GM21423 (cell line): ENCODE measurements around the gene FAM120AOS.

Source experiments
- ATAC-seq: cut with Tn5 transposase; IDR thresholded peaks from one replicate; pipeline ENCODE4 v1.9.1; 2021; ENCODE audit warnings: mild to moderate bottlenecking, moderate library complexity; ENCODE audit not compliant: unreplicated experiment

FAM120AOS gene

DNA sequence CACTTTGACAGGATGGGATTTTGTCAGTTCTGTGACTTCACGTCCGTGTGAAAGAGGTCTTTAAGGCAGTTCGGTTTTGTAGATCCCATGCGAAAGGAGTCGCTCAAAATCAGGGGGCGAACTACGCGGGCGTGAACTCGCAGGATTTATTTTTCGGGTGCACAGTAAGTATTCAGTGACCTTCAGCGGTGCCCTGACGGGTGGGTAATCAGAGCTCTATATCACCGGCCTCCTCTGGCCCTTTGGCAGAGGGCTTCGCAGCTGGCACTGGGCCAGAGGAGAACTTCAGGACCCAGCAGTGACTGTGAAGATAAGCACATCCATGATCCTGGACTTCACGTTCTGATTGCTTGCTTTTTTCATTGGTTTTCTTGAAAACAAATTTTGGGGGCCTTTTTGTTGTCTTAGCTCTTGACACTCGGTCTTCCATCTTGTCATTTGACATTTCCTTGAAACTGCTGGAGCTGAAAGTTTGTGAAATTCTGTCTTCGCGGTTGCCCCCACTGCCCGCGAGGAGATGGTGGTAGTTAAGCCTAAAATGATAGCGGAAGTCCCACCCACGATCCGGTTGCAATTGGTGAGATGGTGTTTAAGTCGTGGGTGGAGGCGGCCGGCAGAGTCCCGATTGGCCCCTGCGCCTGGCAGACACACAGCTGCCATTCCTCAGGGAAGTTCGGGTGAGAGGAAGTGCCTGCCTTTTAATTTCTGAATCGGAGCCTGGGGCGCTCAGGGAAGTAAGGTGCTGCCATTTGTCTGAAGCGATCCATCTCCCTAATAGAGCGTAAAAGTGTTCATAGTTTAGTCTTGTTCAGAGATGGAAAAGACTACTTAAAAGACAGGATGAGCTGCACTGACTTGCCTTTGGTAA lies at the start of gene FAM120AOS:
FAM120AOS (minus strand) TSS at position 535 of the 868 bp plus-strand sequence. CDS start 872 bp downstream, outside the sequence.
- peak; percentile 60 for ATAC-seq

DNA sequence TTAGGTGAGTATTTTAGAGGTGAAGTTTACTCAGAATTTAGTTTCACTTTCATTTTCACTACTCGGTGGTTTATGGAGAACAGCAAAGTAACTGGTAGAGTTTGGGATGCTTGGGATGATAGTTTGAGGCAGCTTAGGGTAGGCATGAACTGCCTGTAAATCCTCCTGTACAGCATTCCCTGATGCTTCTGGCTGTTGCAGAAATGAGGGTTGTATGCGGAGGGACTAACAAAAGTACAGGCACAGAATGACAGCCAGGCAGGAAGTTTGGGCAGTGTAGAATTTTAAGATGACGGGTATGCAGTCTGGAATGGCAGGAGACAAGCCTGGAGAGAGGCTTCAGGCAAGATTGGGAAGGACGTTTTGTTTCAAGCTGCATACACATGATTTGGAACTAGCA lies 48.0 kb upstream of the FAM120AOS start:
- no peak for ATAC-seq

DNA sequence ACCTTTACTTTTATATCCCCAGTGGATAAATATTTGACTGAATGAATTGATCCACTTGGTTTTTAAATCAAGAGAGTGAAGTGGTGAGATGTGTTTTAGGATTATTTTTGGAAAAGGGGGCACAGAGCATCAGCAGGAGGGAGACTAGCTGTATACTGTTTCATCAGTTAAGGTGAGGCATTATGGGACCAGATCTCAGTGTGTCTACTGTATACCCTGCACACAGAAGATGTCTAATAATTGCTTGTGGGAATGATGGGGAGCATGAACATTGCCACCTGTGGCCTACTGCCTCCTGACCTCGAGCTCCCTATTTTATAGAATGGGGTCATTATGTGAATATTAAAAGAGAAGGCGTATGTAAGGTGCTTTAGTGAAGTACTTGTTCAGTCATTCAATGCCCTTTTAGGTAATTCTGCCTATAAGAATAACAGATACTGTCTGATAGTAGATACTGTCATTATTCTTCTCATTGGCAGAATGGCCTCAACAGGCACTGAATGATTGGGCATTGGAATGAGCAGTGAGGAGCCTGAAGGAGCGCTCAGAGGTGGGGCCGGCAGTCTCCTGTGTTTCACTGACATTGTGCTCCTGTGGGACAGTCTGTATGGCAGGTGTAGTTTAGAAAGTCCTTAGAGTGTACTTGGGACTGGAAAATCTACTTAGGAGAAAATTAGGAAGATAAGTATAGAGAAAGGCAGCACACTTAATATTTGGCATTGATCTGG lies 47.4 kb upstream of the FAM120AOS start:
- ATAC-seq = no peak

DNA sequence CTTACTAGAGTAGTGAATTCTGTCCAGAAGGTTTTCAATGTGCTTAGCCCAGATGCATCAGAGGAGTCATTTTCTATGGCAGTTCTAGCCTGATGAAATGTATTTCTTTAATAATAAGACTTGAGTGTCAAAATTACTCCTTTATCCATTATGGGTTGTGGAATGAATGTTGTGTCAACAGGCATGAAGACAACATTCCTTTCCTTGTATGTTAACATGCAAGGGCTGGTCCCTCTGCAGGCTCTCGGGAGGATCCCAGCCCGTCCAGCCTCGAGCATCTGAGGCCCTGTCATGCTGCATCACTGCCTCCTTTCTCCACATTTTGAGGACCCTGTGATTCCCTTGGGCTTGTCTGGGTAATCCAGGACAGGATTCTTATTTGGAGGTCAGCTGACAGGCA lies 42.9 kb upstream of the FAM120AOS start:
- ATAC-seq = no peak

DNA sequence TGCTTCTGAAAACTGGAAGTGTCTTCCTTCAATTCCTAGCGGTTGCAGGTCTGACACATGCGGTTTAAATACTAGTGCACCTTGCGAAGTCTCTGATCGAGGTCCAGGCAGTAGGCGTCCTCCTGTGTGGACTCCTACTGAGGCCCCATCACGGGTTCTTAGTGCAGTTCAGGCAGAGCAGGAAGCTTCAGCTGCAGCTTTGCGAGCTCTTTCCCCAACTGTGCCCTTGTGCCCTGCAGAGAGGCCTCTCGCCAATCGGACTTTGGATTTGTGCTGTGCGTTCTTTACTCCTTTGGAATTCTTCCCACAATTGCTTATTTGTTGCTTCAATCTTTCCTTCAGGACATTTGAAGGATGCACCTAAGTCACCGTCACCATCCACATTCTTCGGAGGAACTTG lies 40.6 kb upstream of the FAM120AOS start:
- no peak for ATAC-seq

DNA sequence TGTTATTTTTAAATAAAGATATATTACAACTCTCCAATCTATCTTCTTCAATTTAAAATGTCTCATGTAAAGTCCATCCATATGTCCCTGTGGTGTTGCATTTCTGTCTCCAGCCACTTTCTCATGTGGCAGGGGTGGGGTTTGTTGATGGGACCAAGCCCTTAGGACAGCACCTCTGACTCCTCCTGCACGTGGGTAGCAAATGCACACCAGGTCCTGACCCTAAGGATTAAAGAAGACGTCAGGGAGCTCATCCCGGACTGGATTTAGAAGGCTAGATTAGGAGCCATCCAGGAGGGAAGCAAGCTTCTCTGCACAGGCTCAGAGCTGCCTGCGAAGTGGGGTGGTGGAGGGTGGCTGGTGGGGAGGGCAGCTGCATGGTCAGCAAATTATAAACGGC lies 38.9 kb upstream of the FAM120AOS start:
- no peak for ATAC-seq

DNA sequence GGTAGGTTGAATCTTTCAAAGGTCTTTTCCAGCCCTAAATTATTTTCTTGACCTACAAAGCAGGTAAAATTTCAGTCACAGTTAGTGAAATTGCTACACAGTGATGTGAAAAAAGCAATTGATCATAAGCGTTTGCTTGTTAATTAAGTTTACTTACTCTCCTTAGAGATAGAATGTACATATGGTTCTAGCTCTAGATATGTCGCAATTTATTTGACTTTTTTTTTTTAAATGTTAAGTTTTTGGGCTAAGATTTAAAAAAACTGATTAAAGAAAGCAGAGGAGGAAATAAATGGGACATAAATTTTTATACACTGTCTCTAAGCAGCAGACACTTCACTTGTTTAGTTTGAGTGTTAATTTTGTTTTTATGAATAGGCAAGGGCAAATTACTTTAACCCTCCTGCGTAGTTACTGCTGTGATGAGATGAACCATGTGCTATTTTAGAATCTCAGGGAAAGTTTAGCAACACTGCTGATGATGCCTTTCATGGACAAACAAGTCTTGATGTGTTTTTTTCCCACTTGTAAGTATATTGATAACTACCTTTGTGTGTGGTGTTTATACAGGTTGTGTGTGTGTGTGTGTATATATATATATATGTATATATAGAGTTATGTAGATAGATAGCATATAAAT lies 38.3 kb upstream of the FAM120AOS start:
- ATAC-seq = no peak

DNA sequence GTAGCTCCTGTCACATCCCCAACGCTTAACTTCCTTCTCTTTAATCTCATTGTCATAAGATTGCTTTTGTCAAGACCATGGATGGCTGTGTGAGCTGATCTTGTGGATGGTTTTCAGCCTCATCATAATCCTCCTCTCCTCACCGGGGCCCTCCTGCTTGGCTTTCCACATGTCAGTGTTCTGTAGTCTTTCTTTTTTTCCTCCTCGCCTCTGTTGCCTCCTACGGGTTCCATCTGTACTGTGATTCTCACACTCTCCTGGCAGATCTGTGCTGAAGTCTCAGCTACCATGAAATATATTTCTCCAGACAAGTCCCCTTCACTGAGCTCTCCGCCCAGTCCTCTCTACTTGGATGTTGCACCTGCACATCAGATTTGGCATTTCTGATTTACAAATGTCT lies 34.9 kb upstream of the FAM120AOS start:
- ATAC-seq = no peak

DNA sequence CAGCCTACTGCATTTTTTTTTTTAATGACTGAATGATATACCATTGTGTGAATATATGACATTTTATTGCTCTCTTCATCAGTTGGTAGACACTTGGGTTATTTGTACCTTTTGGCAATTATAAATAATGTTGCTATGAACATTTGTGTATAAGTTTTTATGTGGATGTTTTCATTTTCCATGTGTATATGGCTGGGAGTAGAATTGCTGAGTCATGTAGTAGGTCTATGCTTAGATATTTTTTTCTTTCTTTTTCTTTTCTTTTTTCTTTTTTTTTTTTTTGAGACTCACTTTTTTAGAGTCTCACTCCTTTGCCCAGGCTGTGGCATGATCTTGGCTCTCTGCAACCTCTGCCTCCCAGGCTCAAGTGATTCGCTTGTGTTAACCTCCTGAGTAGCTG lies 32.9 kb upstream of the FAM120AOS start:
- ATAC-seq = no peak

DNA sequence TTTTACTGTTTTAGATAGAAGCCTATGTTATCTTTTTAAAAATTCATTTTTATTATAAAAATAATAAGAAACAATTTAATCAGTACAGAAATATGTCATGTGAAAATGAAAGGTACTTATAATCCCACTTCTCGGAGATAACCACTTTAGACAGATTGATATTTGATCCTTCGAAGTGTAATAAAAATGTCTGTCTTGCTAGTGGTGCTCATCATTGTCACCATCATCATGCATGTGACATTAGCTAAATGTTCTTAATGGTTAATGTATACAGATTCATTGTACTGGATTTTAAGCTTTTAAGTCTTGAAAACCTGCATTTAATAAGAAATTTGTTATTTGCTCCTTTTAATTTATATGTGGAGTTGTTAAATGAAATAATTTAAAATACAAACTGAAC lies 30.1 kb upstream of the FAM120AOS start:
- ATAC-seq = no peak

DNA sequence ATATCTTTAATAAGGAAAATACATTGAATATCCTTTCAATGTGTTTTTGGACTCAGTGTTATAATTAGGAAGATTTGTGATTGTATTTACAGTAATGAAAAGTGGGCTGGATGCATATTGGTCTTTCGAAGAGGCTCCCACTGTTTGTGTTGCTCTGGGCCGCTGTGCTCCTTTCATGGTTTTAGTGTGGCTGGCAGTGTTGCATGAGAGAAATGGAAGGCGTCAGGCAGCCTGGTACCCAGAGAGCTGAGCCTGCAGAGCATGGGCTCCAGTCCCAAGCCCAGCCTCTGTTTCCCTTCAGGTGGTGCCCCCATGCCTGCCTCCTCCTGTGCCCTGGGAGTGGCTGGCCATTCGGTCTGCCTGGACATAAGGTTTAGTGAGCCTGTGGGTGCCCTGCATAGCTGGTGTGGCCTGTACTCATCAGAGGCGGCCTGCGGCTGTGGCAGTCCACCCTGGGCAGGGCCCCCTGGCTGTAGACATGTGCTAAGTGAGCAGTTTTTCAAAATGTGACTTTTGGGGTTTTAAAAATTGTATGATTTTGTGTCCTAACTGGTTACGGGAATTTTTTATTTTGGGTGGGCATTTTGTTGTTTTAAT lies 27.4 kb upstream of the FAM120AOS start:
- ATAC-seq = no peak

DNA sequence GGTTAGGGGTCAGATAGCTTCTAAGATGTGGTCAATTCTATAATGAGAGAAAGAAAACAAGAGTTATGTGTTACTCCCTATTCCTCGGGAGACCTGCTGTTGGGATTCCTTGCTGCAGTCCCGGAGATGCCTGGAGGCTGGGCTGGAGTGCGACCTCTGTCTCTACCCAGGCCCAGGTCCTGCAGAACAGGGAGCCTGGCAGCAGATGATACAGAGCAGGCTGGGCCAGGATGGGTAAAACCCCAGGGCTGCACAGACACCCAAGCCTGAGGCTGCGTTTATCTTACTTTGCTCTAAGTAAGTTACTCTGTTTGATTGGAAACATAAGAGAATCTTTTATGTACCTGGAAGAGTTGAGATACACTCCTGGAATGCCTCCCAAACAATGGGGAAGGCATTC lies 26.9 kb upstream of the FAM120AOS start:
- ATAC-seq = no peak

DNA sequence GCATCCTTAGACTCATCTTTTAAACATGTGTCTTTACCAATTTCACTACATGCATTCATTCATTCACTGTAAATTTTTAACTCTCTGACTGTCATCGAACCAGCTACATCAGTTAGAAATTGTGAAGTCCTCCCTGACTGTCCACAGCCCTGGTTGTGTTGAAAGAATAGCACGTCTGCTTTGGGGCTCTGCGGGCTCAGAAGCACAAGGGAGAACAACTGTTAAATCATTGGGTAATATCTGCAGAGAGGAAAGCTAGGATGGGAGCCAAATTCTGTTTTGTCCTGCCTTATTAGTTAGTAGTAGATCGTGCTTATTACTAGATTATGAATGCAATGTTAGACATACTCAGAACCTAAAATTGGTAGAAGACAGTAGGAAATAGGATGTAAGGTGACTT lies 26.3 kb upstream of the FAM120AOS start:
- ATAC-seq = no peak

DNA sequence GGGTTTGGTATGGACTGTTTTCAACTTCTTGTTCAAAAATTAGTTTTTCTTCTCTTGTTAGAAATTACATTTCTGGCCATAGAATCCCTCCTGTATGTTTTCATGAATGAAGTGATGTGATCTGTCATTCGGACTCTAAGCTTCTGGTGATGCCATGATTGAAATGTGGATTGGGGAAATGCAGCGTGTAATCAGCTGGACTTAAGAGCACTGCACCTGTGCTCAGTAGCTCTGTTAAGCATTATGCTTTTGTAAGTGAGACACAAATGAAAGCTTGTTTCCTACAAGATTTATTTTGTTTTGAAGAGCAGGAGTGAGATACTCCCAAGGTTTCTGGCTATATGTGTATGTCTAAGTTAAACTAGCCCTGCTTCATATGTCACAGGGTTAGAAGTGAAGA lies 24.0 kb upstream of the FAM120AOS start:
- no peak for ATAC-seq

DNA sequence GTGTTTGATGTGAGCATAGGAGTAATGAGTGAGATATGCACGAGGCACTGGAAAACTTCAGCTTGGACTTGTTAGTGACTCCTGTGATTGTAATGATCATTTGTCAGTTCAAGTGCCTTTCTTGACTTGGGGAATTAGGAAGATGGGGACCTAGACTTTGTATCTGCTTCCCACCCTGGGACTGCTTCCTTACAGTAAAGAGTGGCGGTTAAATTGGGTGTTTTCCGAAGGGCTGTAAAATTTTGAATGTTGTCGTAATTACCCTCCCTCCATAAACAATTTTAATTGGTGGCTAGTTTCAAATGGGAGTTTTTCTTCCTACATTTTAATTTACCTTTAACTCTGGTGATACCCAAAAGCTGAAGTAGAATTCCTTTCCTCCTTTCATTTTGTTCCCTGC lies 23.5 kb upstream of the FAM120AOS start:
- ATAC-seq = no peak

DNA sequence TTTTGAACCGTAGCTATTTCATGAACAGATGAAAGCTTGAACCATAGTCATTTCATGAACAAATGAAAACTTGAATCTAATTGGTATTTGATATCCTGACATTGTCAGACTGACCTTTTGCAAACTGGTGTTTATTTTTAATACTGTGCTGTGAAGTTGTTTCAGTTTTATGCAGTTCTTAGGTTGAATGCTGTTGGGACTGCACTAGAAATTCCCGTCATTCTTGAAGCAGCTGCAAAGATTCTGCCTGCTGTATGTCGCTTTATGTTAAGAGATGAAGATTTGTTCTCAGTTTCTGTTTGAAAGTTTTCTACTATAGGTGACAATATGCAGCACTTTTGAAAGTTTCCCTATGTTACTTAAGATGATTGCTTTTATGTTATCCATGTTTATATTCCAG lies 22.5 kb upstream of the FAM120AOS start:
- no peak for ATAC-seq

DNA sequence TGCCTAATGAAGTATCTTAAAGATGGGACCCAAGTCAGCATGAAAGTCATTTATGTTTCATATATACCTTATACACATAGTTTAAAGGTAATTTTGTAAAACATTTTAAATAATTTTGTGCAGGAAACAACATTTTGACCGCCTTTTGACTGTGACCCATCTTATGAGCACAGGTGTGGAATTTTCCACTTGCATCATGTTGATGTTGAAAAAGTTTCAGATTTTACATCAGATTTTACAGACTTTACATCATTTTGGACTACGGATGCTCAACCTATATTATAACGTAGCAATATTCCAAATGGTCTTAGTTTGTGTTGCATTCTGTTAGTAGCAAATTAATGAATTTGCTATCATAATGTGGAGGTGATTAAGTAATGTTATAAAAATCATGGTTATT lies 21.7 kb upstream of the FAM120AOS start:
- ATAC-seq = no peak

DNA sequence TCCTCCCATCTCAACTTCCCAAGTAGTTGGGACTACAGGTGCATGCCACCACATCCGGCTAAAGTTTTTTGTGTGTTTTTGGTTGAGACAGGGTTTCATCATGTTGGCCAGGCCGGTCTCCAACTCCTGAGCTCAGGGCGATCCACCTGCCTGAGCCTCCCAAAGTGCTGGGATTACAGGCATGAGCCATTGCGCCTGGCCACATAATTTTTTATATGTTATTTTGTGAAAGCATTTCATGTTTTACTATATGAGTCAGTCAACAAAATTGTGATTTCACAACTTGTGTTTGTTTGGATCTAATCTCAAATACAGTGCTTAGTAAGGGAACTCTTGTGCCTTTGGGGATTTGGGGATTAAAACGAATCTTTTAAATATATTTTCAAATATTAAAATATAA lies 20.0 kb upstream of the FAM120AOS start:
- ATAC-seq = no peak

DNA sequence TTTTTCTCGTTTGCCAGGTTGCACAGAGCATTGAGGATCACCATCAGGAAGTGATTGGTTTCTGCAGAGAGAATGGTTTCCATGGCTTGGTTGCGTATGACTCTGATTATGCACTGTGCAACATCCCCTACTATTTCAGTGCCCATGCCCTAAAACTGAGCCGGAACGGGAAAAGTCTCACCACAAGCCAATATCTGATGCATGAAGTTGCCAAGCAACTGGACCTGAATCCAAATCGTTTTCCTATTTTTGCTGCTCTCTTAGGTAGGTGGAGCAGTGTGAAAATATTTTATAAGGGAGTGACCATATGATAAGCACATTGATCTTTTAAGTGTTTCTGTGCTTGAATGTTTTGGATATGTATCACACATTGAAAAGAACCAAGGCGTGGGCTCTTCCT lies 17.7 kb upstream of the FAM120AOS start:
- ATAC-seq = no peak

DNA sequence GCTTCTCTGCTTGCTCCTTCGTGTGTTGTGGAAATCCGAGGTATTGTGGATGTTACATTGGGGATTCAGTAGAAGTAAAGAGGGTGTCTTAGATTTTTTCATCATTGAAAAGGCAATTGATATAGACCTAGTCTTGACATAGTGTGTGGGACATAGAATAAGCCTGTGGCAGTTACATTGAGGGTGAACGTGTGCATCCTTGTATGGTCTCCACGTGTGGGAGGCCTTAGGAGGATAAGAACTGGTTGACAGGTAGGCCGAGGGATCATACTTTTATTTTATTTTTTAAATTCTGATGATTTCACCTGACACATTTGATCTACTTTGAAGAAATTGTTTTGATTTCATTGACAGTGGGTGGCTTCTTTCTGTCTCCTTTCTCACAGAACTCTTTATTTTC lies 17.0 kb upstream of the FAM120AOS start:
- no peak for ATAC-seq

DNA sequence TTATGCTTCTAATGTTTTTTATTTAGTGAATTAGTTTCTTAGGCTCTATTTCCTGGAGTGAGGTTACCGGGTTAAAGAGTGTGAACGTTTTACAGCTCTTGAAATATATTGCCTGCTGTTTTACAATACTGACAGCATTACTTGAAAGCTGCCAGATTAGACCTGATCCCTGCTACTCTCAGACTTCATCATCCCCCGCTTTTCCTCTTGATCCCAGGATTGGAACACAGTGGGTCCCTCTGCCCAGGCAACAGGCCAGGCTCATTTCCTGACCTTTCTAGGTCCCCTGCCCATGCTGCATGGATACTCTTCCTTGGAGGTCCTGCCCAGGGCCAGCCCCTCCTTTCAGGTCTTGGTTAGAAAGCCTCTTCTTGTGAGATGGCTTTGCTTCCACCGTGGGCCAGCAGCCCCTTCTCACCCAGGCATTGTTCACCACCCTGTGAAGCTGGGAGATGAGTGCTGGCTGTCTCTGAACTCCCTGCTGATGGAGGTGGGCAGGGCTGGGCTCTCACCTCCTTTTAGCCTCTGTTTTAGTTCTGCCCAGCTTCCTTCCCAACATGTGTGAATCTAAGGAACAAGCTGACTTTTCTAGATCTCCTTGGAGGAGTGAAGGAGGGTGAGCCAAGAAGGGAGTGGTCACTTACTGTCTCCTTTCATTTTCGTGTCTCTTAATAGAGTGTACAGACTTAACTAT lies 15.5 kb upstream of the FAM120AOS start:
- ATAC-seq = no peak
